Skeletal muscle tissue (tissue), 4 donors: ENCODE measurements around the gene ESPN. TPM values are rescaled to one million over a fixed set of nuclear protein-coding genes. Genes with fewer than 3 reads are reported as not detected.
"Not testable (repeated sequence)": the region's sequence is repeated elsewhere in the genome, so short reads cannot be mapped to it uniquely, and the experiment has no call there.

Experiments used
- H3K27ac ChIP-seq: one replicate; pipeline ENCODE4 v1.7.0; 2013; ENCODE audit warnings: mild to moderate bottlenecking, low read depth, low read length, inconsistent platforms
- H3K27me3 ChIP-seq, 3 donors: one replicate each; pipeline ENCODE4 v1.7.0; 2013; ENCODE audit warnings: low read length in 3 of 3; ENCODE audit not compliant: control insufficient read depth in 3 of 3, insufficient read depth in 3 of 3
- H3K36me3 ChIP-seq, 3 donors: one replicate each; pipeline ENCODE4 v1.7.0; 2013; ENCODE audit warnings: low read length in 3 of 3; ENCODE audit not compliant: control insufficient read depth in 3 of 3, insufficient read depth in 3 of 3
- H3K4me1 ChIP-seq, 3 donors: one replicate each; pipeline ENCODE4 v1.7.0; 2013; ENCODE audit warnings: low read length in 3 of 3, mild to moderate bottlenecking in 3 of 3; ENCODE audit not compliant: control insufficient read depth in 3 of 3, insufficient read depth in 3 of 3
- H3K4me3 ChIP-seq, 3 donors: one replicate each; pipeline ENCODE4 v1.7.0; 2013; ENCODE audit warnings: low read length in 3 of 3
- H3K9ac ChIP-seq, 3 donors: one replicate each; pipeline ENCODE4 v1.7.0; 2013; ENCODE audit warnings: low read length in 3 of 3, mild to moderate bottlenecking in 3 of 3, moderate library complexity in 2 of 3, low read depth in 1 of 3
- H3K9me3 ChIP-seq, 3 donors: one replicate each; pipeline ENCODE4 v1.7.0; 2013; ENCODE audit warnings: low read length in 3 of 3; ENCODE audit not compliant: control insufficient read depth in 3 of 3
- total RNA-seq: library from RNA; depleted of rRNA; stranded (reverse); fragments of >200 nt; gene quantifications from one replicate; pipeline ENCODE4 v1.2.3, GENCODE V29; 2014
- donor health status: Osteomylitis.

Gene ESPN
- total RNA-seq, 1 donor from 2014 or later = 0.52 TPM

- H3K9me3 ChIP-seq, H3K4me3 ChIP-seq, H3K27ac ChIP-seq, H3K9ac ChIP-seq, H3K36me3 ChIP-seq, H3K4me1 ChIP-seq: not testable (repeated sequence)
- H3K27me3 ChIP-seq = peaks cover 22 to 43% (median 32%) of the 10 kb centered on the region in 3 donors
Observed at GRCh38 chr1:6437012-6437700, 12.6 kb downstream of the ESPN start.

GRCh38 chr1:6438047-6438525 is 13.5 kb downstream of the ESPN start:
- H3K27ac ChIP-seq = no peak overlapping the region
- no peak overlapping the region for H3K4me3 ChIP-seq
- H3K9ac ChIP-seq = no peak overlapping the region
- peaks cover 22 to 41% (median 32%) of the 10 kb centered on the region in 3 donors for H3K27me3 ChIP-seq
- H3K4me1 ChIP-seq = no peaks in the 10 kb centered on the region
- no peaks in the 10 kb centered on the region for H3K36me3 ChIP-seq
- H3K9me3 ChIP-seq = no peaks in the 10 kb centered on the region

GRCh38 chr1:6440198-6441126 is 15.9 kb downstream of the ESPN start:
- no peaks in the 10 kb centered on the region for H3K9me3 ChIP-seq
- no peak overlapping the region for H3K4me3 ChIP-seq
- peaks cover 32 to 61% (median 44%) of the 10 kb centered on the region in 3 donors for H3K27me3 ChIP-seq
- no peak overlapping the region for H3K27ac ChIP-seq
- H3K4me1 ChIP-seq = no peaks in the 10 kb centered on the region
- H3K36me3 ChIP-seq = no peaks in the 10 kb centered on the region
- no peak overlapping the region for H3K9ac ChIP-seq

GRCh38 chr1:6441586-6441985 is 17.0 kb downstream of the ESPN start:
- H3K27me3 ChIP-seq = peaks cover 36 to 62% (median 49%) of the 10 kb centered on the region in 3 donors
- no peaks in the 10 kb centered on the region for H3K36me3 ChIP-seq
- H3K27ac ChIP-seq = no peak overlapping the region

GRCh38 chr1:6443339-6444115 is 19.0 kb downstream of the ESPN start:
- Histone ChIP-seq H3K4me1 (peaks cover 0 to 4% (median 0%) of the 10 kb centered on the region in 3 donors), H3K27me3 (peaks cover 35 to 70% (median 56%) of the 10 kb centered on the region in 3 donors), H3K4me3 (no peak overlapping the region), H3K9me3 (no peaks in the 10 kb centered on the region), H3K36me3 (no peaks in the 10 kb centered on the region), H3K9ac (no peak overlapping the region), H3K27ac (no peak overlapping the region)

More at GRCh38 chr1:6441586-6441985, 17.0 kb downstream of the ESPN start:
- H3K9me3 ChIP-seq = no peaks in the 10 kb centered on the region
- H3K4me1 ChIP-seq = no peaks in the 10 kb centered on the region
- no peak overlapping the region for H3K4me3 ChIP-seq
- no peak overlapping the region for H3K9ac ChIP-seq

- Histone ChIP-seq H3K9me3 (no peaks in the 10 kb centered on the region), H3K4me3 (no peak overlapping the region), H3K27me3 (peaks cover 36 to 73% (median 58%) of the 10 kb centered on the region in 3 donors), H3K9ac (no peak overlapping the region), H3K27ac (no peak overlapping the region), H3K36me3 (no peaks in the 10 kb centered on the region), H3K4me1 (peaks cover 0 to 4% (median 0%) of the 10 kb centered on the region in 3 donors)
Observed at GRCh38 chr1:6444377-6444776, 19.8 kb downstream of the ESPN start.

- H3K4me1 ChIP-seq = peaks cover 0 to 4% (median 0%) of the 10 kb centered on the region in 3 donors
- no peaks in the 10 kb centered on the region for H3K9me3 ChIP-seq
- no peak overlapping the region for H3K27ac ChIP-seq
- no peak overlapping the region for H3K9ac ChIP-seq
- no peaks in the 10 kb centered on the region for H3K36me3 ChIP-seq
- peaks cover 42 to 77% (median 62%) of the 10 kb centered on the region in 3 donors for H3K27me3 ChIP-seq
- no peak overlapping the region for H3K4me3 ChIP-seq
Observed at GRCh38 chr1:6445062-6445763, 20.6 kb downstream of the ESPN start.

- H3K4me3 ChIP-seq, H3K9me3 ChIP-seq, H3K4me1 ChIP-seq, H3K27ac ChIP-seq, H3K36me3 ChIP-seq, H3K9ac ChIP-seq: not testable (repeated sequence)
- H3K27me3 ChIP-seq = peaks cover 47 to 79% (median 65%) of the 10 kb centered on the region in 3 donors
Observed at GRCh38 chr1:6445929-6446328, 21.4 kb downstream of the ESPN start.

- Histone ChIP-seq H3K27ac (no peak overlapping the region), H3K4me3 (no peak overlapping the region), H3K27me3 (peaks cover 45 to 79% (median 65%) of the 10 kb centered on the region in 3 donors), H3K9me3 (no peaks in the 10 kb centered on the region), H3K36me3 (no peaks in the 10 kb centered on the region), H3K4me1 (peaks cover 0 to 4% (median 0%) of the 10 kb centered on the region in 3 donors), H3K9ac (no peak overlapping the region)
Observed at GRCh38 chr1:6446665-6447015, 22.1 kb downstream of the ESPN start.
